Fibroblast of lung (primary cell): ENCODE results near the gene SELENOH. TPM values are rescaled to one million over a fixed set of nuclear protein-coding genes. Genes with fewer than 3 reads are reported as not detected.
A peak's percentile ranks its signal among the peaks of the same experiment; 100 is the strongest.

Experiments
- DNase-seq, 2 donors: peaks; one replicate each; pipeline versions ENCODE4 v3.0.0 to v3.0.0-alpha.2; 2010; ENCODE audit warnings: low read depth in 2 of 2
- H2AFZ ChIP-seq: 2 replicates; pipeline ENCODE4 v1.5.1; 2012; ENCODE audit warnings: low read length, control low read depth, inconsistent platforms
- H3K27ac ChIP-seq: 2 replicates; pipeline ENCODE4 v1.5.1; 2011; ENCODE audit warnings: low read length, control low read depth; ENCODE audit not compliant: insufficient read depth
- H3K27me3 ChIP-seq: 2 replicates; pipeline ENCODE4 v1.5.1; 2011; ENCODE audit warnings: mild to moderate bottlenecking, low read length; ENCODE audit not compliant: control insufficient read depth, insufficient read depth
- H3K36me3 ChIP-seq: 2 replicates; pipeline ENCODE4 v1.5.1; 2011; ENCODE audit warnings: low read length; ENCODE audit not compliant: control insufficient read depth, insufficient read depth
- H3K4me1 ChIP-seq: 2 replicates; pipeline ENCODE4 v1.5.1; 2011; ENCODE audit warnings: low read length; ENCODE audit not compliant: control insufficient read depth, insufficient read depth; ENCODE audit errors: extremely low read depth
- H3K4me2 ChIP-seq: 2 replicates; pipeline ENCODE4 v1.5.1; 2011; ENCODE audit warnings: low read length, control low read depth; ENCODE audit not compliant: insufficient read depth; ENCODE audit errors: extremely low read depth
- H3K4me3 ChIP-seq, 4 experiments: fragments of 200-600 bp in 1 of 4; sonication (generic) in 1 of 4; replicated peaks in 1 of 4; 2 replicates each; pipeline ENCODE4 v1.5.1; 2011 to 2016; ENCODE audit warnings: low read length in 4 of 4, low read depth in 3 of 4, mild to moderate bottlenecking in 3 of 4, control low read depth in 2 of 4, inconsistent platforms in 1 of 4, mixed read lengths in 1 of 4; ENCODE audit not compliant: insufficient read depth in 1 of 4; ENCODE audit errors: control extremely low read depth in 1 of 4
- H3K79me2 ChIP-seq: 2 replicates; pipeline ENCODE4 v1.5.1; 2012; ENCODE audit warnings: mild to moderate bottlenecking, low read length, inconsistent platforms; ENCODE audit not compliant: control insufficient read depth, insufficient read depth
- H3K9ac ChIP-seq: 2 replicates; pipeline ENCODE4 v1.5.1; 2011; ENCODE audit warnings: mild to moderate bottlenecking, low read length, control low read depth; ENCODE audit not compliant: insufficient read depth
- H3K9me3 ChIP-seq: 2 replicates; pipeline ENCODE4 v1.5.1; 2012; ENCODE audit warnings: low read depth, low read length; ENCODE audit not compliant: control insufficient read depth, insufficient read depth
- H4K20me1 ChIP-seq: 2 replicates; pipeline ENCODE4 v1.5.1; 2011; ENCODE audit warnings: low read length; ENCODE audit not compliant: control insufficient read depth, insufficient read depth; ENCODE audit errors: extremely low read depth
- EZH2 ChIP-seq: IDR thresholded peaks from 2 replicates; pipeline ENCODE4 v1.5.1; 2012; ENCODE audit warnings: low read length, control low read depth, mild to moderate bottlenecking; ENCODE audit errors: missing control alignments
- polyA plus RNA-seq, 2 donors: library from polyadenylated mRNA; depleted of rRNA in 1 of 2; stranded (reverse) in 1 of 2; unstranded in 1 of 2; fragments of >200 nt; gene quantifications; 2 replicates each; pipeline ENCODE4 v1.2.1, GENCODE V29; 2011 to 2012; ENCODE audit warnings: missing spikeins in 1 of 2
- total RNA-seq: library from RNA; depleted of rRNA; stranded (reverse); fragments of >200 nt; gene quantifications from 2 replicates; pipeline ENCODE4 v1.2.1, GENCODE V29; 2014
- TF ChIP-seq, protein P1 (sequence below), 2 donors: IDR thresholded peaks in 1 of 2; conservative IDR thresholded peaks in 1 of 2; 1 replicate in 1 of 2; 2 replicates in 1 of 2; pipeline ENCODE4 v1.5.1; 2011 to 2012; ENCODE audit warnings: low read length in 2 of 2, control low read depth in 1 of 2, inconsistent platforms in 1 of 2, low read depth in 1 of 2, mild to moderate bottlenecking in 1 of 2

The SELENOH gene
- total and polyA plus RNA-seq, 2 donors (not counting 1 experiment from before 2014, with no cell fraction given), result 73.3 to 99.1 TPM

DNA sequence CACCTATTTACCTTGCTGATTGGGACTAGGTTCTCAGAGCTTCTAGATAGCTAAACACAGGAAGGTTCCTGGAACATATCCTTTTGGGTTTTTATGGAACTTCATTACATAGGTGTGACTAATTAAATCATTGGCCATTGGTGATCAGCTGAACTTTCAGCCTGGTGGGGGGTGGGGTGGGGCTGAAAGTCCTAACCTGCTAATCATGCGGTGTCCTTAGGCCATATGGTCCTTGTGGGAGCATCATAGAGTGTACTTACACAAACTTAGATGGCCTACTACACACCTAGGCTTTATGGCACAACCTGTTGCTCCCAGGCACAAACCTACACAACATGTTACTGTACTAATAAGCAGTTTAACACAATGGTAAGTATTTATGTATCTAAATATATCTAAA is 8.6 kb upstream of the SELENOH start:
- no peaks in the 10 kb centered on the region for H3K4me1 ChIP-seq
- no peak overlapping the region for H2AFZ ChIP-seq
- H3K4me2 ChIP-seq, result no peak overlapping the region
- no peak overlapping the region for H3K4me3 ChIP-seq
- no peaks in the 10 kb centered on the region for H3K36me3 ChIP-seq
- no peak for TF ChIP-seq EZH2
- TF ChIP-seq, protein P1, sequence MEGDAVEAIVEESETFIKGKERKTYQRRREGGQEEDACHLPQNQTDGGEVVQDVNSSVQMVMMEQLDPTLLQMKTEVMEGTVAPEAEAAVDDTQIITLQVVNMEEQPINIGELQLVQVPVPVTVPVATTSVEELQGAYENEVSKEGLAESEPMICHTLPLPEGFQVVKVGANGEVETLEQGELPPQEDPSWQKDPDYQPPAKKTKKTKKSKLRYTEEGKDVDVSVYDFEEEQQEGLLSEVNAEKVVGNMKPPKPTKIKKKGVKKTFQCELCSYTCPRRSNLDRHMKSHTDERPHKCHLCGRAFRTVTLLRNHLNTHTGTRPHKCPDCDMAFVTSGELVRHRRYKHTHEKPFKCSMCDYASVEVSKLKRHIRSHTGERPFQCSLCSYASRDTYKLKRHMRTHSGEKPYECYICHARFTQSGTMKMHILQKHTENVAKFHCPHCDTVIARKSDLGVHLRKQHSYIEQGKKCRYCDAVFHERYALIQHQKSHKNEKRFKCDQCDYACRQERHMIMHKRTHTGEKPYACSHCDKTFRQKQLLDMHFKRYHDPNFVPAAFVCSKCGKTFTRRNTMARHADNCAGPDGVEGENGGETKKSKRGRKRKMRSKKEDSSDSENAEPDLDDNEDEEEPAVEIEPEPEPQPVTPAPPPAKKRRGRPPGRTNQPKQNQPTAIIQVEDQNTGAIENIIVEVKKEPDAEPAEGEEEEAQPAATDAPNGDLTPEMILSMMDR (conservative IDR thresholded peaks at IDR 0.05 in 1 of 2, IDR thresholded peaks at IDR 0.05 in 1 of 2; ENCODE audit: low read depth in 1 of 2, low read length in 2 of 2), result no peak
- H3K27me3 ChIP-seq, result no peaks in the 10 kb centered on the region
- no peaks in the 10 kb centered on the region for H3K9me3 ChIP-seq
- H4K20me1 ChIP-seq, result no peaks in the 10 kb centered on the region
- no peak overlapping the region for H3K27ac ChIP-seq
- no peak for DNase-seq
- peaks cover 23% of the 10 kb centered on the region for H3K79me2 ChIP-seq
- H3K9ac ChIP-seq, result no peak overlapping the region

DNA sequence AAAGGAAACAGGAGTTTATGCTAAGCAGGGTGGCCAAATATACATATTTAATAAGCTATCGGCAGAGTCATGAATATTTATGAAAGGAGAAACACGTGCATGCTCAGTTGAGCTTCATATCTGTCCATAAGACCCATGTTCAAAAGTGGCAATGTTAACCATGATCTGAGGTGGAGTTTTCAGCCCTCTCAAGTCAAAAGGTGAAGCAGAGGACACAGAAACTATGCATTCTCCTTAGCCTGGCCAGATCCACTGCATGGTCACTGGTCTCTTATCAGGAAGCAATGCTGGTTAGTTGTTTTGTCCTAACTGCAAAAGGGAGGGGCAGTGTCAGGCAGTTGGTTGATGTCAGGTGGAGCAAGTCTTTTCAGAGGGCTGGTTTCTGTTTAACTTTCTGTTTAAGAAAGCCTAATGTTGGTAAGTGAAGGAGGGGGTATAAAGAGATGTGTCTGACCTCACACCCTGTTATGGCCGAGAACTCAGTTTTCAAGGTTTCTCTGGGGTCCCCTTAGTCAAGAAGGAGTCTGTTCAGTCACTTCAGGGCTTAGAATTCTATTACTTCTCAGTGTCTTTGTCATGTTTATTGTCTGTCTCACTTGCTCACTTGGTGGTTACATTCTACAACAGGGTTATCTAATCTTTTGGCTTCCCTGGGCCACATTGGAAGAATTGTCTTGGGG is 5.5 kb upstream of the SELENOH start:
- Histone ChIP-seq H3K9ac (no peak overlapping the region), H4K20me1 (no peaks in the 10 kb centered on the region), H3K4me2 (no peak overlapping the region), H3K27ac (no peak overlapping the region), H3K36me3 (peaks cover 6% of the 10 kb centered on the region), H3K4me1 (no peaks in the 10 kb centered on the region), H3K79me2 (peaks cover 9% of the 10 kb centered on the region), H2AFZ (no peak overlapping the region), H3K4me3 (no peak overlapping the region), H3K27me3 (no peaks in the 10 kb centered on the region), H3K9me3 (no peaks in the 10 kb centered on the region)
- no peak for DNase-seq
- no peak for TF ChIP-seq EZH2
- TF ChIP-seq, protein P1 (conservative IDR thresholded peaks at IDR 0.05 in 1 of 2, IDR thresholded peaks at IDR 0.05 in 1 of 2; ENCODE audit: low read depth in 1 of 2, low read length in 2 of 2), result no peak

DNA sequence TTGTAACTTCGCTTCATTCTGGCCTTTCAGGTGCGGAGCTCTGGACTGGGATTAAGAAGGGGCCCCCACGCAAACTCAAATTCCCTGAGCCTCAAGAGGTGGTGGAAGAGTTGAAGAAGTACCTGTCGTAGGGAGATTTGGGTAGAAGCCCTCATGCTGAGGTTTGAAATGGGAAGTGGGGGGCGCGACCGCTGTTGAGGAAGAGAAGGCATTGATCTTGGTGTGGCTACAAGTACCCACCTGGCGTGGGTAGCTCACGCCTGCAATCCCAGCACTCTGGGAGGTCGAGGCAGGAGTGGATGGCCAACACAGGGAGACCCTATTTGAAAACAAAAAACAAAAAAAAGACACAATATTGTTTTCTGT is 779 bp downstream of the SELENOH start:
- no peaks in the 10 kb centered on the region for H3K9me3 ChIP-seq

More for the DNA sequence above, 779 bp downstream of the SELENOH start:
- peaks cover 15% of the 10 kb centered on the region for H3K36me3 ChIP-seq
- H3K4me1 ChIP-seq, result peaks cover 3% of the 10 kb centered on the region
- H4K20me1 ChIP-seq, result no peaks in the 10 kb centered on the region
- peaks cover 15% of the 10 kb centered on the region for H3K79me2 ChIP-seq
- TF ChIP-seq EZH2, result no peak
- TF ChIP-seq, protein P1 (conservative IDR thresholded peaks at IDR 0.05 in 1 of 2, IDR thresholded peaks at IDR 0.05 in 1 of 2; ENCODE audit: low read depth in 1 of 2, low read length in 2 of 2), result no peak
- no peaks in the 10 kb centered on the region for H3K27me3 ChIP-seq
- H3K27ac ChIP-seq, result peak overlapping the region; percentile 85
- H3K4me3 ChIP-seq, result peak overlapping the region; percentile 74 to 98 (median 90)
- no peak overlapping the region for H2AFZ ChIP-seq
- H3K4me2 ChIP-seq, result peak overlapping the region; percentile 90
- H3K9ac ChIP-seq, result peak overlapping the region; percentile 97
- no peak for DNase-seq
